HL-60/S4 treated with phorbol 12-myristate 13-acetate at 8.2 ng/mL for 4 days and 3 days (cell line): Measurements from ENCODE around the gene CALY.

ENCODE experiments used
- in situ Hi-C: fragments of 300-500 bp; cut with MboI; formaldehyde crosslinking; loops from 2 replicates; pipeline ENCODE4 v1.15.0; 2022; ENCODE audit warnings: low sequenced_read_pairs

The CALY gene

GRCh38 chr10:133351408-133352318 is 15.0 kb upstream of the CALY start:
- in situ Hi-C loops = no loop called here

- in situ Hi-C loops = no loop called here
Measured at GRCh38 chr10:133350950-133351329, 14.2 kb upstream of the CALY start.

- in situ Hi-C loops = no loop called here
Measured at GRCh38 chr10:133350283-133350949, 13.7 kb upstream of the CALY start.

GRCh38 chr10:133349577-133350011 is 12.9 kb upstream of the CALY start:
- in situ Hi-C loops = no loop called here

- in situ Hi-C loops = no loop called here
Measured at GRCh38 chr10:133349160-133349568, 12.5 kb upstream of the CALY start.

- in situ Hi-C loops = no loop called here
Measured at GRCh38 chr10:133347710-133348517, 11.2 kb upstream of the CALY start.

- in situ Hi-C loops = no loop called here
Measured at GRCh38 chr10:133346413-133346812, 9.7 kb upstream of the CALY start.

- in situ Hi-C loops = no loop called here
Measured at GRCh38 chr10:133344236-133344635, 7.5 kb upstream of the CALY start.

GRCh38 chr10:133343558-133343957 is 6.9 kb upstream of the CALY start:
- in situ Hi-C loops = no loop called here

GRCh38 chr10:133342942-133343341 is 6.2 kb upstream of the CALY start:
- in situ Hi-C loops = no loop called here

- in situ Hi-C loops = no loop called here
Measured at GRCh38 chr10:133341983-133342382, 5.3 kb upstream of the CALY start.

GRCh38 chr10:133339708-133340380 is 3.1 kb upstream of the CALY start:
- in situ Hi-C loops = no loop called here

GRCh38 chr10:133338080-133339071 is 1.7 kb upstream of the CALY start:
- in situ Hi-C loops = no loop called here

- in situ Hi-C loops = no loop called here
Measured at GRCh38 chr10:133337370-133337725, 652 bp upstream of the CALY start.

- in situ Hi-C loops = no loop called here
Measured at GRCh38 chr10:133336118-133336576, 549 bp downstream of the CALY start.

- in situ Hi-C loops = no loop called here
Measured at GRCh38 chr10:133335246-133336117, 1.2 kb downstream of the CALY start.

- in situ Hi-C loops = no loop called here
Measured at GRCh38 chr10:133334503-133335245, 2.0 kb downstream of the CALY start.
